Suprapubic skin (tissue), 4 donors: ENCODE results near the gene ABHD2. TPM values are rescaled to one million over a fixed set of nuclear protein-coding genes. Genes with fewer than 3 reads are reported as not detected.

Source experiments
- DNase-seq, 2 donors: peaks; one replicate each; pipeline ENCODE4 v3.0.0-alpha.2; 2019; ENCODE audit warnings: low spot score in 2 of 2
- H3K27ac ChIP-seq: fragments of 200-600 bp; sonication (generic); one replicate; pipeline ENCODE4 v1.5.1; 2019
- H3K27me3 ChIP-seq: fragments of 200-600 bp; sonication (generic); one replicate; pipeline ENCODE4 v1.5.1; 2019
- H3K36me3 ChIP-seq: fragments of 200-600 bp; sonication (generic); one replicate; pipeline ENCODE4 v1.5.1; 2019
- H3K4me1 ChIP-seq: fragments of 200-600 bp; sonication (generic); one replicate; pipeline ENCODE4 v1.5.1; 2019
- H3K4me3 ChIP-seq: fragments of 200-600 bp; sonication (generic); one replicate; pipeline ENCODE4 v1.5.1; 2019; ENCODE audit warnings: mild to moderate bottlenecking
- H3K9me3 ChIP-seq: fragments of 200-600 bp; sonication (generic); one replicate; pipeline ENCODE4 v1.5.1; 2019
- CTCF ChIP-seq, 2 donors: fragments of 200-600 bp in 1 of 2; fragments of 450-650 bp in 1 of 2; sonication (generic) in 1 of 2; IDR thresholded peaks; one replicate each; pipeline ENCODE4 v1.5.1; 2016 to 2019; ENCODE audit warnings: antibody characterized with exemption in 2 of 2, mild to moderate bottlenecking in 1 of 2, moderate library complexity in 1 of 2
- EP300 ChIP-seq: sonication (generic); formaldehyde crosslinking; IDR thresholded peaks from one replicate; pipeline ENCODE4 v1.6.1; 2017; ENCODE audit warnings: antibody characterized with exemption
- POLR2A ChIP-seq, 2 donors: fragments of 450-650 bp; IDR thresholded peaks; one replicate each; pipeline ENCODE4 v1.6.1; 2017; ENCODE audit warnings: antibody characterized with exemption in 2 of 2, mild to moderate bottlenecking in 2 of 2, moderate library complexity in 2 of 2
- POLR2AphosphoS5 ChIP-seq, 3 donors: sonication (generic); formaldehyde crosslinking; IDR thresholded peaks; one replicate each; pipeline ENCODE4 v1.6.1; 2017; ENCODE audit warnings: antibody characterized with exemption in 3 of 3
- WGBS: methylation state at CpG from one replicate; pipeline ENCODE4 v1.1.5; 2018; 5-methylcytosine and 5-hydroxymethylcytosine counted together
- total RNA-seq, 4 donors: library from RNA; depleted of rRNA; stranded (reverse); fragments of >200 nt; gene quantifications; one replicate each; pipeline ENCODE4 v1.1.0, GENCODE V29; 2016

The ABHD2 gene
- total RNA-seq, 4 donors from 2014 or later: 38.0 to 78.0 (median 63.2) TPM

GRCh38 chr15:89186803-89187202 is 98.5 kb downstream of the ABHD2 start:
- Histone ChIP-seq H3K4me3 (no peak overlapping the region), H3K36me3 (peaks cover 64% of the 10 kb centered on the region), H3K27me3 (no peaks in the 10 kb centered on the region), H3K9me3 (no peaks in the 10 kb centered on the region), H3K4me1 (no peaks in the 10 kb centered on the region), H3K27ac (no peak overlapping the region)
- DNase-seq: no peak
- 66% methylated on average over 6 of the region's 6 CpGs for WGBS
- TF ChIP-seq EP300: no peak

- Histone ChIP-seq H3K27ac (no peak overlapping the region), H3K4me3 (no peak overlapping the region), H3K9me3 (no peaks in the 10 kb centered on the region), H3K36me3 (peaks cover 71% of the 10 kb centered on the region), H3K4me1 (no peaks in the 10 kb centered on the region), H3K27me3 (no peaks in the 10 kb centered on the region)
- TF ChIP-seq CTCF (IDR thresholded peaks at IDR 0.05) (no peak), POLR2A (IDR thresholded peaks at IDR 0.05) (no peak), EP300 (no peak), POLR2AphosphoS5 (IDR thresholded peaks at IDR 0.05) (no peak)
- no peak for DNase-seq
- WGBS: 83% methylated on average over 9 of the region's 9 CpGs
Measured at GRCh38 chr15:89187301-89187985, 99.2 kb downstream of the ABHD2 start.

- Histone ChIP-seq H3K36me3 (peaks cover 77% of the 10 kb centered on the region), H3K4me1 (no peaks in the 10 kb centered on the region), H3K27me3 (no peaks in the 10 kb centered on the region), H3K27ac (no peak overlapping the region), H3K4me3 (no peak overlapping the region), H3K9me3 (no peaks in the 10 kb centered on the region)
- DNase-seq: no peak
- TF ChIP-seq POLR2A (IDR thresholded peaks at IDR 0.05) (no peak), POLR2AphosphoS5 (IDR thresholded peaks at IDR 0.05) (no peak), EP300 (no peak), CTCF (IDR thresholded peaks at IDR 0.05) (no peak)
- WGBS: 89% methylated on average over 6 of the region's 8 CpGs
Measured at GRCh38 chr15:89187986-89188514, 99.8 kb downstream of the ABHD2 start.

GRCh38 chr15:89192136-89192535 is 103.9 kb downstream of the ABHD2 start:
- peaks cover 6% of the 10 kb centered on the region for H3K4me1 ChIP-seq
- 73% methylated on average over 2 of the region's 2 CpGs for WGBS
- H3K36me3 ChIP-seq: peaks cover 86% of the 10 kb centered on the region

GRCh38 chr15:89192766-89193165 is 104.5 kb downstream of the ABHD2 start:
- TF ChIP-seq POLR2A (IDR thresholded peaks at IDR 0.05) (no peak), POLR2AphosphoS5 (IDR thresholded peaks at IDR 0.05) (no peak), CTCF (IDR thresholded peaks at IDR 0.05) (no peak), EP300 (no peak)
- peak in 1 of 2 donors; percentile 13 for DNase-seq
- Histone ChIP-seq H3K9me3 (no peaks in the 10 kb centered on the region), H3K27ac (no peak overlapping the region), H3K27me3 (no peaks in the 10 kb centered on the region), H3K4me1 (peaks cover 12% of the 10 kb centered on the region), H3K36me3 (peaks cover 80% of the 10 kb centered on the region), H3K4me3 (no peak overlapping the region)
- 88% methylated on average over 3 of the region's 3 CpGs for WGBS

More at GRCh38 chr15:89192136-89192535, 103.9 kb downstream of the ABHD2 start:
- H3K27me3 ChIP-seq: no peaks in the 10 kb centered on the region
- no peak overlapping the region for H3K4me3 ChIP-seq
- no peaks in the 10 kb centered on the region for H3K9me3 ChIP-seq
- TF ChIP-seq CTCF (IDR thresholded peaks at IDR 0.05) (no peak), EP300 (no peak), POLR2AphosphoS5 (IDR thresholded peaks at IDR 0.05) (no peak), POLR2A (IDR thresholded peaks at IDR 0.05) (no peak)
- H3K27ac ChIP-seq: no peak overlapping the region
- DNase-seq: no peak
